ENCODE data around the gene ZNF747. TPM values are rescaled to one million over a fixed set of nuclear protein-coding genes. Genes with fewer than 3 reads are reported as not detected.

The ZNF747 gene
- total RNA-seq, 6 experiments from 2014 or later: 5.3 to 9.7 (median 6.4) TPM

DNA sequence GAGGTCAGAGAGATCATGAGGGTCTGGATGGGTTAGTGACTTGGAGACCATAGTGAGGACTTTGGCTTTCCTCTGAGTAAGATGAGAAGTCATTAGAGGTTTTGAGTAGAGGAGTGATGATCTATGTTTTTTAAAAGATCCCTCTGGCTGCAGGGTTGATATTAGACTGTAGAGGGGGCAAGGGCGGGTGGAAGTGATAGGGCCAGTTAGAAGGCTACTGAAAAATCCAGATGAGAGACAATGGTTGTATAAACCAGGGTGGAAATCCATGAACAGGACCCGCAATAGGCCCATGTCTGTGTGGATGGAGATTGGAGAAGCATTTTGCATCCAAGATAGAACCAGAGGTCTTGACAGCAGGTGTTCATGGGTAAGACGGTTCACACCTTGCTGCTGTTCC, 52.3 kb downstream of the ZNF747 start:
- no peaks in the 10 kb centered on the region for H3K36me3 ChIP-seq
- H3K27me3 ChIP-seq: no peaks in the 10 kb centered on the region
- H3K9me3 ChIP-seq: no peaks in the 10 kb centered on the region
- 100% methylated on average over 1 of the region's 3 CpGs for WGBS (ENCODE audit: insufficient coverage, low coverage, low lambda C conversion rate, missing lambda C conversion rate)
- no peaks in the 10 kb centered on the region for H3K4me1 ChIP-seq
- no peak for DNase-seq
- H3K4me3 ChIP-seq: no peak overlapping the region
- H3K27ac ChIP-seq: no peak overlapping the region
- peak in 1 of 4 donors; percentile 26 for ATAC-seq
- intact Hi-C loops (cut with DNase I): no loop called here
- TF ChIP-seq, protein P1, sequence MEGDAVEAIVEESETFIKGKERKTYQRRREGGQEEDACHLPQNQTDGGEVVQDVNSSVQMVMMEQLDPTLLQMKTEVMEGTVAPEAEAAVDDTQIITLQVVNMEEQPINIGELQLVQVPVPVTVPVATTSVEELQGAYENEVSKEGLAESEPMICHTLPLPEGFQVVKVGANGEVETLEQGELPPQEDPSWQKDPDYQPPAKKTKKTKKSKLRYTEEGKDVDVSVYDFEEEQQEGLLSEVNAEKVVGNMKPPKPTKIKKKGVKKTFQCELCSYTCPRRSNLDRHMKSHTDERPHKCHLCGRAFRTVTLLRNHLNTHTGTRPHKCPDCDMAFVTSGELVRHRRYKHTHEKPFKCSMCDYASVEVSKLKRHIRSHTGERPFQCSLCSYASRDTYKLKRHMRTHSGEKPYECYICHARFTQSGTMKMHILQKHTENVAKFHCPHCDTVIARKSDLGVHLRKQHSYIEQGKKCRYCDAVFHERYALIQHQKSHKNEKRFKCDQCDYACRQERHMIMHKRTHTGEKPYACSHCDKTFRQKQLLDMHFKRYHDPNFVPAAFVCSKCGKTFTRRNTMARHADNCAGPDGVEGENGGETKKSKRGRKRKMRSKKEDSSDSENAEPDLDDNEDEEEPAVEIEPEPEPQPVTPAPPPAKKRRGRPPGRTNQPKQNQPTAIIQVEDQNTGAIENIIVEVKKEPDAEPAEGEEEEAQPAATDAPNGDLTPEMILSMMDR (IDR thresholded peaks at IDR 0.05): peak in 1 of 4 donors; percentile 8
- TF ChIP-seq POLR2A (IDR thresholded peaks at IDR 0.05): no peak

DNA sequence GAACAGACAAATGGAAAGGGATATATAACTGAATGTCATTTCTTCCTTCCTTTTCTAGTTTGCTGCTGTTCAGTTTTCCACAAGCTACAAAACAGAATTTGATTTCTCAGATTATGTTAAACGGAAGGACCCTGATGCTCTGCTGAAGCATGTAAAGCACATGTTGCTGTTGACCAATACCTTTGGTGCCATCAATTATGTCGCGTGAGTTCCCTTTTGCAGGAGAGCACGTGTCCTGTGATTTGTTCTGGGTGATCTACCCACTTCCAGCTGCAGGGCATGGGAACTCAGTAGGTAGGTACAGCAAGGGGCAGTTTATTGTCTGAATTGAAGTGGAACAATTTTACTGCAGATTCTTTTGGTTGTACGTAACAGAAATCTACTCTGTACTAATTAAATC, 53.3 kb downstream of the ZNF747 start:
- ATAC-seq (no peak), DNase-seq (no peak)
- 83% methylated on average over 5 of the region's 5 CpGs for WGBS (ENCODE audit: insufficient coverage, low coverage, low lambda C conversion rate, missing lambda C conversion rate)
- Histone ChIP-seq H3K9me3 (no peaks in the 10 kb centered on the region), H3K27ac (no peak overlapping the region), H3K27me3 (no peaks in the 10 kb centered on the region), H3K4me3 (no peak overlapping the region), H3K36me3 (no peaks in the 10 kb centered on the region), H3K4me1 (no peaks in the 10 kb centered on the region)
- TF ChIP-seq, protein P1 (IDR thresholded peaks at IDR 0.05): no peak
- no peak for TF ChIP-seq POLR2A (IDR thresholded peaks at IDR 0.05)
- intact Hi-C loops (cut with DNase I): no loop called here

Small RNA genes lying within 50 kb of the gene (microRNA-seq; reads per million reads assigned to microRNA genes)
- 0 to 0.87 reads per million in 2 donors for gene MIR4518

Small RNA genes lying within 50 kb of the gene (small RNA-seq; reads per million reads assigned to genes)
- gene MIR4518: 0 reads per million in 2 experiments
- gene RNU7-61P: 0 reads per million in 2 experiments

Other genes starting within 250 kb of the ZNF747 start
- 10 to 100 TPM; 14.8 to 23.8 (median 18.2) TPM for gene CD2BP2, start 179.6 kb downstream of the ZNF747 start, total RNA-seq
- gene TBC1D10B, start 164.4 kb downstream of the ZNF747 start, total RNA-seq: 10 to 100 TPM in 3 of 6 experiments, 1 to 10 TPM in 3; 7.9 to 12.3 (median 10.6) TPM
- 1 to 10 TPM in 1 of 6 experiments, not detected in 5; 1.4 TPM for gene MYL11, start 160.1 kb downstream of the ZNF747 start, total RNA-seq
- gene SEPTIN1, start 152.3 kb downstream of the ZNF747 start, total RNA-seq: 1 to 10 TPM in 3 of 6 experiments, under 1 TPM in 3; 0.12 to 1.7 (median 0.93) TPM
- 1 to 10 TPM; 2.9 to 4.3 (median 3.9) TPM for gene ZNF48, start 139.4 kb downstream of the ZNF747 start, total RNA-seq
- 10 to 100 TPM in 3 of 6 experiments, 1 to 10 TPM in 3; 3.9 to 11.3 (median 9.6) TPM for gene ZNF771, start 127.3 kb downstream of the ZNF747 start, total RNA-seq
- gene DCTPP1, start 104.8 kb downstream of the ZNF747 start, total RNA-seq: 10 to 100 TPM; 10.0 to 17.9 (median 13.9) TPM
- 100 to 1,000 TPM; 157 to 228 (median 205) TPM for gene SEPHS2, start 89.0 kb downstream of the ZNF747 start, total RNA-seq
- gene ITGAL, start 62.1 kb downstream of the ZNF747 start, total RNA-seq: 10 to 100 TPM in 4 of 6 experiments, 1 to 10 TPM in 2; 7.3 to 12.4 (median 10.2) TPM
- 10 to 100 TPM; 14.7 to 21.2 (median 18.8) TPM for gene ZNF768, start 8.3 kb downstream of the ZNF747 start, total RNA-seq
- 1 to 10 TPM; 3.2 to 6.5 (median 4.8) TPM for gene ZNF764, start 23.5 kb upstream of the ZNF747 start, total RNA-seq
- 10 to 100 TPM in 1 of 6 experiments, 1 to 10 TPM in 5; 4.0 to 11.5 (median 6.5) TPM for gene ZNF688, start 36.9 kb upstream of the ZNF747 start, total RNA-seq
- gene ZNF785, start 50.8 kb upstream of the ZNF747 start, total RNA-seq: 1 to 10 TPM; 2.4 to 6.5 (median 5.6) TPM
- gene ZNF689, start 75.5 kb upstream of the ZNF747 start, total RNA-seq: 1 to 10 TPM; 3.9 to 5.8 (median 4.4) TPM
- 10 to 100 TPM; 12.8 to 23.0 (median 17.6) TPM for gene PRR14, start 116.1 kb upstream of the ZNF747 start, total RNA-seq
- 10 to 100 TPM; 13.0 to 26.2 (median 20.9) TPM for gene FBRS, start 123.6 kb upstream of the ZNF747 start, total RNA-seq
- 10 to 100 TPM; 12.1 to 31.3 (median 22.6) TPM for gene SRCAP, start 164.3 kb upstream of the ZNF747 start, total RNA-seq
- 10 to 100 TPM; 17.1 to 22.1 (median 18.4) TPM for gene PHKG2, start 213.6 kb upstream of the ZNF747 start, total RNA-seq
- gene CFAP119, start 227.2 kb upstream of the ZNF747 start, total RNA-seq: 1 to 10 TPM in 1 of 6 experiments, under 1 TPM in 4, not detected in 1; 0.19 to 1.8 (median 0.29) TPM
- gene RNF40, start 227.5 kb upstream of the ZNF747 start, total RNA-seq: 10 to 100 TPM; 34.3 to 56.8 (median 46.7) TPM